Measurements from ENCODE around the gene KIAA1217. TPM values are rescaled to one million over a fixed set of nuclear protein-coding genes. Genes with fewer than 3 reads are reported as not detected.

Gene KIAA1217
- total RNA-seq, 1 experiment from 2014 or later = 1.1 TPM

- no peak for DNase-seq (ENCODE audit: low read depth in 1 of 2, low spot score in 2 of 2)
- H3K4me1 ChIP-seq (replicated peaks) = no peaks in the 10 kb centered on the region
- no peak overlapping the region for H3K4me3 ChIP-seq
- H3K36me3 ChIP-seq = no peaks in the 10 kb centered on the region
- H3K27ac ChIP-seq = no peak overlapping the region
- no peaks in the 10 kb centered on the region for H3K9me3 ChIP-seq (replicated peaks)
- H3K27me3 ChIP-seq (replicated peaks) = no peaks in the 10 kb centered on the region
Measured at GRCh38 chr10:24419066-24419465, 210.1 kb downstream of the KIAA1217 start.

DNA sequence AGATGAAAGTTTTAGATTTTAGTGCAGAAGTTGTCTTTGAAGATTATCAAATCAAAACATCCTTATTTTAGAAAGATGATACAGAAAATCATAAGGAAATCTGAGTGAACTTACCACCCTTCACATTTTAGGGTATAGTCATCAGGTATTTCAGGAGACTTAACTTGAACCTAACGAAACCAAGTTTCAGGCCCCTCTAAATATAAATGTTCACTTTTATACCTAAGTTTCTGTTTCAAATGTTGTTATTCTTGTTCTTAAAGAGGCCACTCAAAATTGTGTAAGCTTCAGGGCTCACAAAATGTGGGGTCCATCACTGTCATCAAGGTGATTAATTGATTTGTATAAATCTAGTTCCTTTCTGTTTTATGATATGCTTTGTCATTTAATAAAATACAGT is 216.2 kb downstream of the KIAA1217 start:
- H3K27ac ChIP-seq = no peak overlapping the region
- H3K4me1 ChIP-seq (replicated peaks) = peaks cover 8% of the 10 kb centered on the region
- no peaks in the 10 kb centered on the region for H3K36me3 ChIP-seq
- no peaks in the 10 kb centered on the region for H3K9me3 ChIP-seq (replicated peaks)
- no peak overlapping the region for H3K4me3 ChIP-seq
- DNase-seq (ENCODE audit: low read depth in 1 of 2, low spot score in 2 of 2) = no peak
- H3K27me3 ChIP-seq (replicated peaks) = no peaks in the 10 kb centered on the region

DNA sequence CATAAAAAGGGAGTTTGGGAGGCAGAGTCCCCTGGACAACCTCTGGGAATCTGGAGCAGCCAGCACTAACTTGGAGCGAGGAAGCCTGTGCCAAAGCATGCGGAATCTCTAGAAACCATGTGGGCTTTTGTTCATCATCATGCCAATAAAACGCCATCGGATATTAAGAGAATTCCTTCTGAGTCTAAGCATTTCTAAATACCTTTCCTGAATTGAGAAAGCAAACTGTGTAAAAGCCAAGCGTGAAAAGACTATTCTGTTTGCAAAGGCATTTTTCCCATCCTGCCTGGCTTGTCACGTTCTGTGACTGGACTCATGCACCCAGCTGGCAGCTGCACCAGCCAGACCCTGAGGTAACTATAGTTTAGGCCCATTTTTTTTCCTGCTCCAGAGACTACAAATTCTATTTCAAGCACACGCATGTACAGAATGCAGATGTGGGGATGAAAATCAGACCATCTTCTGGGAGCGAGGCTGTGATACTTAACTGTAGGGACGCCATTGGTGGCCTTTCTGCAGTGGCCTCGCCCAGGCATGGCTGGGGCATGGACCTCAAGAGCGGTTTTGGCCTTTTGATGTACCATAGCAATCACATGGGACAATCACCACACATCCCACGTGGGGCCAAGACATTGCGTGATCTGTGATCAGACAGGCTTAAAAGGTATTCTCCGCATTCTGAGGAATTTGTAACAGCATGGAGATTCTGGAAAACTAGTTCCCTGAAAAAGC is 218.9 kb downstream of the KIAA1217 start:
- Histone ChIP-seq H3K9me3 (replicated peaks) (no peaks in the 10 kb centered on the region), H3K4me1 (replicated peaks) (peaks cover 11% of the 10 kb centered on the region), H3K27ac (peak overlapping the region; percentile 26; the same call in 1 of the 2 replicates), H3K4me3 (no peak overlapping the region), H3K36me3 (no peaks in the 10 kb centered on the region), H3K27me3 (replicated peaks) (no peaks in the 10 kb centered on the region)
- no peak for DNase-seq (ENCODE audit: low read depth in 1 of 2, low spot score in 2 of 2)

DNA sequence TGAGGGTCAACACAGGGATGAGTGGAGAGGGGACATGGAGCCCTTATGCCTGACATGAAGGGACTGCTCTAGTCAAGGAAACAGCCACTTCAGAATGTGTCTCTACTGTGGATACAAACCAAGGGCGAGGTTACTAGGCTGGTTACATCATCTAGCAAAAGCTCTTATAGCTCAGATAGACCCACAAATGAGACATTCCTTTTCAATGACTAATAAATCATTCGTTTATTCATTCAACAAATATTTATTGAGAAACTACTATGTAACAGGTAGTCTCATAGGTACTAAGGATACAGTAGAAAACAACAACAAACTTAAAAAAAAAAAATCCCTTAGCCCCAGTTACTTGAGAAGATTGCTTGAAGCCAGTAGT is 219.5 kb downstream of the KIAA1217 start:
- Histone ChIP-seq H3K4me3 (no peak overlapping the region), H3K27me3 (replicated peaks) (no peaks in the 10 kb centered on the region), H3K36me3 (no peaks in the 10 kb centered on the region), H3K27ac (peak overlapping the region; percentile 26; the same call in 1 of the 2 replicates), H3K4me1 (replicated peaks) (peaks cover 12% of the 10 kb centered on the region), H3K9me3 (replicated peaks) (no peaks in the 10 kb centered on the region)
- peak in 1 of 2 experiments; percentile 40 for DNase-seq (ENCODE audit: low read depth in 1 of 2, low spot score in 2 of 2)

- DNase-seq (ENCODE audit: low read depth in 1 of 2, low spot score in 2 of 2) = no peak
- Histone ChIP-seq H3K4me3 (no peak overlapping the region), H3K27me3 (replicated peaks) (no peaks in the 10 kb centered on the region), H3K36me3 (no peaks in the 10 kb centered on the region), H3K9me3 (replicated peaks) (no peaks in the 10 kb centered on the region), H3K4me1 (replicated peaks) (peaks cover 20% of the 10 kb centered on the region), H3K27ac (no peak overlapping the region)
Measured at GRCh38 chr10:24430591-24430990, 221.7 kb downstream of the KIAA1217 start.

DNA sequence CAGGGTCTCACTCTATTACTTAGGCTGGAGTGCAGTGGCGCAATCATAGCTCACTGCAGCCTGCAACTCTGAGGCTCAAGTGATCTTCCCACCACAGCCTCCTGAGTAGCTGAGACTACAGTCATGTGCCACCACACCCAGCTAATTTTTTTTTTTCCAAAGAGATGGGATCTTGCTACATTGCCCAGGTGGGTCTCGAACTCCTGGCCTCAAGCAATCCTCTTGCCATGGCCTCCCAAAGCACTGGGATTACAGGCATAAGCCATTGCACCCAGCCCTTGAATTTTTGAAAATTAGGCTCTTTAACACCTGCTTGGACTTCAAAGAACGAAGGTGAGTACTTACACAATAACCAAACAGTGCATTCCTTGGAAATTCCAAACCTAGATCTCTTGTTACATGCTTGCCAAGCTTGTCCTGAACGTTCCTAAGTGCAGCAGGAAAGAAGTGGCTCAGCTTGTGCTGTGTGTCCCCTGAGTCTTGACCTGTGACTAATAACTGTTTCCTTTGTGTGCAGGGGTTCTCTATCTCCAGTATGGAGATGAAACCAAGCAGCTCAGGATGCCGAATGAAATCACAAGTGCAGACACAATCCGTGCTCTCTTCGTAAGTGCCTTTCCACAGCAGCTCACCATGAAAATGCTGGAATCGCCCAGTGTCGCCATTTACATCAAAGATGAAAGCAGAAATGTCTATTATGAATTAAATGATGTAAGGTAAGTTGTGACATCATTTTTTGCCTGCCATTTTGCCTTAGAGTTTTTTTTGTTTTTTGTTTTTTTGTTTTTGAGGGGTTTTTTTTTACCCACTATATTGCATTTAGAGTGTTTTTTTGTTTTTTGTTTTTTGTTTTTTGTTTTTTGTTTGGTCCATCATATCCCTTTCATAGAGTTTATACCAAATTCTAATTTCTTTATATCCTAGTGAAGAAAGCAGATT is 223.8 kb downstream of the KIAA1217 start:
- Histone ChIP-seq H3K9me3 (replicated peaks) (no peaks in the 10 kb centered on the region), H3K4me3 (no peak overlapping the region), H3K4me1 (replicated peaks) (peaks cover 24% of the 10 kb centered on the region), H3K27me3 (replicated peaks) (no peaks in the 10 kb centered on the region), H3K36me3 (no peaks in the 10 kb centered on the region), H3K27ac (no peak overlapping the region)
- DNase-seq (ENCODE audit: low read depth in 1 of 2, low spot score in 2 of 2) = no peak

DNA sequence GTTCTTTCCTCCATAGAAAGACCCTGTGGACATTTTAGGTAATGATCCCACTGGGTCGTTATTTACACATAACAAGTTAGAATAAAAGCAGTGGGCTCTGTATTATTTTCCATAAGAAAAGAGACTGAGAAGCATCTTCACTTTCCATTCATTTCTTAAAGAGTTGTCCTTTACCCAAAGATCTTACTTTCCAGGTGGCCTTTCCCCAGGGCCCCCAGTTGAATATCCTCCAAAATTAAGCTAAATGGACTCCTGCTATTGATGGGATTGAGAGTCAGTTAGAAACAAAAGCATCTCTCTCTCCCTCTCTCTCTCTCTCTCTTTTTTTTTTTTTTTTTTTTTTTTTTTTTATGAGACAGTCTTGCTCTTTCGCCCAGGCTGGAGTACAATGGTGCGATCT is 224.8 kb downstream of the KIAA1217 start:
- no peaks in the 10 kb centered on the region for H3K27me3 ChIP-seq (replicated peaks)
- peaks cover 15% of the 10 kb centered on the region for H3K4me1 ChIP-seq (replicated peaks)
- H3K36me3 ChIP-seq = no peaks in the 10 kb centered on the region
- no peak overlapping the region for H3K27ac ChIP-seq
- DNase-seq (ENCODE audit: low read depth in 1 of 2, low spot score in 2 of 2) = no peak
- no peaks in the 10 kb centered on the region for H3K9me3 ChIP-seq (replicated peaks)
- H3K4me3 ChIP-seq = no peak overlapping the region

DNA sequence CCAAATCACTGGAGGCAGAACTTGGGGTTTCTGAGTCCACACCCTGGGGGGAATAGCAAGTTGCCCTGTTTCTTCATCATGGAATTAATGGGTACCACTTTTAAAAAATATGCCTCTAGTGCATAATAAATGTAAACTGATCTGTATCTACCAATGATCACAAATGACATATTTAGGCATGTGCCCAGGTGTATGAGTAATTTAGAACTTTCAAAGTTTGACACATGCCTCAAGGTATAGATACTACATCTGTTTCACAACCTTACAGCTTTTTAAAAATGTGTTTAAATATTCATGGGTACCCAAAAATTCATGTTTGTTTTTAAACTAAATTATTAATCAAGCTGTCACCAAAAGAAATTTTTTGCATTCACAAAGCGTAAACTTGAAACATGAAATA is 226.0 kb downstream of the KIAA1217 start:
- Histone ChIP-seq H3K9me3 (replicated peaks) (no peaks in the 10 kb centered on the region), H3K36me3 (no peaks in the 10 kb centered on the region), H3K27me3 (replicated peaks) (no peaks in the 10 kb centered on the region), H3K27ac (no peak overlapping the region), H3K4me1 (replicated peaks) (peaks cover 15% of the 10 kb centered on the region), H3K4me3 (no peak overlapping the region)
- no peak for DNase-seq (ENCODE audit: low read depth in 1 of 2, low spot score in 2 of 2)

DNA sequence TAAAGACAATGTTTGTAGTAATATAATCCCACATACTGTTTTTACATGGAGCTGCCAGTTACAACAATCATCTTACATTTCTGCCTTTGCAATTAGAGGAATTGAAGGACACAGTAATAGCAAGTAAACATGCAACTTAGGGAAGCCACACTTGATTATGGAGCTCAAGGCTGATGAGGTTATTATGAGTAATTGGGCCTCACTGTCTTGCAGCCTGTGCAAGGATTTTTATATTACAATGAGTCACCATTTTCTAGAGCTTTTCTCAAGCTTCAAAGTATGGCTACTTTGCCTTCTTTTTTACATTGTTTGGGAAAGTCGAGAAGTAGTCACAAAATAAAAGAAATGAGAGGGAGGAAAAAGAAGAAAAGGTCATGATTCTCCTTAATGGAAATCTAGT is 226.4 kb downstream of the KIAA1217 start:
- H3K4me1 ChIP-seq (replicated peaks) = peaks cover 18% of the 10 kb centered on the region
- H3K27ac ChIP-seq = no peak overlapping the region
- no peaks in the 10 kb centered on the region for H3K27me3 ChIP-seq (replicated peaks)
- H3K9me3 ChIP-seq (replicated peaks) = no peaks in the 10 kb centered on the region
- H3K4me3 ChIP-seq = no peak overlapping the region
- H3K36me3 ChIP-seq = no peaks in the 10 kb centered on the region
- DNase-seq (ENCODE audit: low read depth in 1 of 2, low spot score in 2 of 2) = peak in 1 of 2 experiments; percentile 42

DNA sequence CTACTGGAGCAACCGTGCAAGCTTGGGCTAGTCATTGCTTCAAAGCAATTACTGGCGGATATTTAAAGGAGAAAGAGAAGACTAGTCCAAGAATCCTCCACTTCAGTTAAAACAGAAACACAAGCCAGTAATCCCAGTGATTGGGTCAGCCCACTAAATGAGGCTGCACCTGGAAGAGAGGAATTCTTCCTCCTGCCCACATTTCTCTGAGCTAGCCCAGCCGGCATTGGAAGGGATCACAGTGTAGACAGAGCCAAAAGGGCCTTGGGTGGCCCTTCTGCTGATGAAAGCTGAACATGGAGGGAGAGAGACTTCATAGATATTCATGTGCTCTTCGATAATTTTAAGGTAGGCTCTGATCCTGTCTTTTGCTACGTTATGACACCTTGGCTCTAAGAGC is 228.4 kb downstream of the KIAA1217 start:
- H3K9me3 ChIP-seq (replicated peaks) = no peaks in the 10 kb centered on the region
- no peak for DNase-seq (ENCODE audit: low read depth in 1 of 2, low spot score in 2 of 2)
- H3K4me1 ChIP-seq (replicated peaks) = peaks cover 33% of the 10 kb centered on the region
- H3K36me3 ChIP-seq = no peaks in the 10 kb centered on the region
- H3K27ac ChIP-seq = no peak overlapping the region
- no peaks in the 10 kb centered on the region for H3K27me3 ChIP-seq (replicated peaks)
- no peak overlapping the region for H3K4me3 ChIP-seq

DNA sequence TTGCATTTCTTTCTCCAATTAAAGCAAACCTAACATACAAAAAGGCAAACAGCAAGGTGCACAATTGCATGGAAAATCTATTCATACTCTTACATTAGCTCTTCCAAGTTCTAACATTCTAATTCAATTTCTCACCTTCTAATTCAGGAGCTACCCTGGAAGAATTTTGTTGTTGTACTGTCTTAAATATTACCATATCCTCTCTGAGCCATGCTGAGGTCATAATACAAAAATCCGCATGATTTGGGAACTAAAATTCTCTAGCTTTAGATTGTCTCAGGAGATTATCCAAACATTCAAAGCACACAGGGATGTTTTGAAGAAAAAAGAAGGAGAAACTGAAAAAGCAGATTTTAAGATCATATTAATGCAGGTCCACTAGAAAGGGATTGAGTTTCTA is 229.9 kb downstream of the KIAA1217 start:
- DNase-seq (ENCODE audit: low read depth in 1 of 2, low spot score in 2 of 2) = no peak
- no peaks in the 10 kb centered on the region for H3K27me3 ChIP-seq (replicated peaks)
- H3K4me3 ChIP-seq = no peak overlapping the region
- peaks cover 35% of the 10 kb centered on the region for H3K4me1 ChIP-seq (replicated peaks)
- no peak overlapping the region for H3K27ac ChIP-seq
- H3K36me3 ChIP-seq = no peaks in the 10 kb centered on the region
- no peaks in the 10 kb centered on the region for H3K9me3 ChIP-seq (replicated peaks)

DNA sequence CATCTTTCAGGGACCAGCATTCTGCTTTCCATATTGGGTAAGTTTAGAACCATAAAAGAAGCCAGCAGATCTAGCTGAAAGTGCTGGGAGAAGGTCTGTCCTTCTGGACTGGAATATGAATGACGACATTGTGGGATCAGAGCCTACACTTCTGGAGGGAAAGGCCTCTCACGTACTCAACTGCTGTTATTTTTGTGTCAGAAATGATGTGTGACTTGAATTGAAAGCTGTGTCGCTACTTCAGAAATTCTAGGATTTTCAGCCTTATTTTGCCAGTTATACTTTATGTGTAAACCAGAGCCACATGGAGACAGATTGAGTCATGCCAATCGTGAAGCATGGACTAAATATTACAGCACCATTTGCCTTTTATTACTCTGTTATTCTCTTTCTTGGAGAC is 231.0 kb downstream of the KIAA1217 start:
- DNase-seq (ENCODE audit: low read depth in 1 of 2, low spot score in 2 of 2) = no peak
- Histone ChIP-seq H3K36me3 (no peaks in the 10 kb centered on the region), H3K9me3 (replicated peaks) (no peaks in the 10 kb centered on the region), H3K27ac (no peak overlapping the region), H3K4me1 (replicated peaks) (peaks cover 45% of the 10 kb centered on the region), H3K4me3 (no peak overlapping the region), H3K27me3 (replicated peaks) (no peaks in the 10 kb centered on the region)

DNA sequence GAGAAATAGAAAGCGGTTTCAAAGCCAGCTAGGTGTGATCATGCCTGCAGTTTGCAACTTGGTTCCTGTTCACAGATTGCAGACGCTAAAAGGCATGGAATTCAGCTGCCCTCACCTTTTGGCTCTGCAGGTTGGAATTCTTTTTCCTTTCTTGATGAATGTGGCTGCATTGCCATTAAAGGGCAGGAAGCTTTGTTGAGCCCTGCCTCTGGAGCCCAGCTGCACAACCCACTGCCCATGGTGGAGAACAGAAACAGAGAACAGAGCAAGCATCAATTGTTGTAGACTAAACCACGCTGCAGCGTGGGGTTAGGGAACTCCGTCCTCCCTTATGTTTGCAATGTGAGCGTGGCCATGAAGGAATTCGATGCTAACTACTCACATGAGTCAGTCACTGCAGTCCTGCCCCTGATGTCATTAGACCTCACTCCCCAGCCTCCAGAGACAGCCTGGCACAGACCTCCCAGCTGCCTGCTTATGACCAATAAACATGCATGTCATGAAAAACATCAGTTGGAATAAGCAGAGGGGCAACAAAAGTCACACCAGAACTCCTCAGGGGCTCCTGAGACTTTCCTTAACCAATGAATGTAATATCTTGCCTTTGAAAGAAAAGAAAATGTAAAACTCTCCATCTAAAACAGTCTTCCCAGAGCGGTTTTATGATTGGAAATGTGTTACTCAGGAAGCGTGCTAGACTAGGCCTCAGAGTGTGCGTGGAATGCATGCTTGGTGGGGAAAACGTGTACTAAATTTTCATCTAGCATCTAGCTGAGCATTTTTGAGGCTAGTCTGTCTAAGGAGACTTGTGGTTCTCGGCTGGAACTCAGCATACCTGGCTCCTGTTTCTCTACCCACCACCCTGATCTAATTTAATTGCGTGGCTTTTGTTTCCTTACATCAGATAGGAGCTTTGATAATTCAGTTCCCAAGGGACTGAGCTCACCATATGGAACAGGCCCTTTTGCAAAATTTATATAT is 232.2 kb downstream of the KIAA1217 start:
- H3K36me3 ChIP-seq = no peaks in the 10 kb centered on the region
- DNase-seq (ENCODE audit: low read depth in 1 of 2, low spot score in 2 of 2) = peak; percentile 68 to 85
- H3K9me3 ChIP-seq (replicated peaks) = no peaks in the 10 kb centered on the region
- H3K27ac ChIP-seq = peak overlapping the region; percentile 52
- no peaks in the 10 kb centered on the region for H3K27me3 ChIP-seq (replicated peaks)
- no peak overlapping the region for H3K4me3 ChIP-seq
- peaks cover 38% of the 10 kb centered on the region for H3K4me1 ChIP-seq (replicated peaks)

Measured in SJSA1 (cell line).